ENCODE measurements around the gene KAT2B.

The KAT2B gene

DNA sequence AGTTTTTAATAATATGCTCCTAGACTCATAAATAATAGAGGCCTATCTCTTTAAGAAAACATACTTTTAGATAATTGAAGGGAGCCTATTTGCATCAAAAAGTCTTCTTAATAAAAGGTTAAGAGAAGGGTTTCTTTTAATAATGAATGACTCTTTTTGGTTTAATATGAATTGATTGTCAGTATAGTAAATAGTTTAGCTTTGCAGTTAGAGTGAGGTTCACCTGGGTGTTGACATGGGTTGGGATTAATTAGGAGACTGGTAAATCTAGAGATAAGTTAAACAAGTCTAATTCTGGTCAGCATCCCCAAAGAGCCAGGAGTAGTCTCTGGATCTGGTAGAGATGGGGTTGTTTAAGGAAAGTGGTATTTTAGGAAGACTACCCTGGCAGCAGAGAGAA is 43.0 kb downstream of the KAT2B start:
- Histone ChIP-seq H3K4me1 (ENCODE audit: control insufficient read depth in 5 of 5, insufficient read depth in 5 of 5, low read length in 5 of 5) (peaks cover 0 to 14% (median 7%) of the 10 kb centered on the region in 5 donors), H3K4me3 (ENCODE audit: low read depth in 1 of 5, low read length in 5 of 5) (no peak overlapping the region), H3K9me3 (ENCODE audit: control insufficient read depth in 5 of 5, low read length in 5 of 5) (no peaks in the 10 kb centered on the region), H3K36me3 (ENCODE audit: control insufficient read depth in 5 of 5, insufficient read depth in 5 of 5, low read length in 5 of 5) (peaks cover 0 to 13% (median 4%) of the 10 kb centered on the region in 5 donors), H3K27me3 (ENCODE audit: control insufficient read depth in 5 of 5, insufficient read depth in 4 of 5, low read length in 5 of 5) (no peaks in the 10 kb centered on the region), H3K27ac (ENCODE audit: low read depth, low read length) (no peak overlapping the region), H3K9ac (ENCODE audit: low read length in 5 of 5) (no peak overlapping the region)

DNA sequence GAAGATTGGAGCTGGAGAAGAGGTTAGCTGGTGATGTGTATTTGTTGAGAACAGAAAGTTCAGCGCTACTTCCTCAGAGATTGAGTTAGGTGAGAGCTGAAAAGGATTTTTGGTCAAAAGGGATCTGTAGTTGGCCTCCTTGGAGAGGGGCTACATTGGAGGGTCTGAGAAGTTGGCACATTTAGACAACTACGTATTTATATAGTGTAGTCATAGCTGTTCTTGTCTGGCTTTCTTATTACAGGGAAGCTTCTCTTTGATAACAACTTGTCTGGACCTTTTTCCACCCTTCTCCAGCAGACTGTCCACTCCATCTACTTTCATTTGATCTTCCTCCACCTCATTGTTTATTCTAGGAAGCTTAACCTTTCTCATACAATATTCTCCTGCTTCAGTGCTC is 43.7 kb downstream of the KAT2B start:
- H3K4me1 ChIP-seq (ENCODE audit: control insufficient read depth in 5 of 5, insufficient read depth in 5 of 5, low read length in 5 of 5) = peaks cover 0 to 14% (median 7%) of the 10 kb centered on the region in 5 donors
- H3K27ac ChIP-seq (ENCODE audit: low read depth, low read length) = no peak overlapping the region
- peaks cover 0 to 13% (median 4%) of the 10 kb centered on the region in 5 donors for H3K36me3 ChIP-seq (ENCODE audit: control insufficient read depth in 5 of 5, insufficient read depth in 5 of 5, low read length in 5 of 5)
- H3K9me3 ChIP-seq (ENCODE audit: control insufficient read depth in 5 of 5, low read length in 5 of 5) = no peaks in the 10 kb centered on the region
- no peaks in the 10 kb centered on the region for H3K27me3 ChIP-seq (ENCODE audit: control insufficient read depth in 5 of 5, insufficient read depth in 4 of 5, low read length in 5 of 5)
- H3K9ac ChIP-seq (ENCODE audit: low read length in 5 of 5) = no peak overlapping the region
- H3K4me3 ChIP-seq (ENCODE audit: low read depth in 1 of 5, low read length in 5 of 5) = no peak overlapping the region

DNA sequence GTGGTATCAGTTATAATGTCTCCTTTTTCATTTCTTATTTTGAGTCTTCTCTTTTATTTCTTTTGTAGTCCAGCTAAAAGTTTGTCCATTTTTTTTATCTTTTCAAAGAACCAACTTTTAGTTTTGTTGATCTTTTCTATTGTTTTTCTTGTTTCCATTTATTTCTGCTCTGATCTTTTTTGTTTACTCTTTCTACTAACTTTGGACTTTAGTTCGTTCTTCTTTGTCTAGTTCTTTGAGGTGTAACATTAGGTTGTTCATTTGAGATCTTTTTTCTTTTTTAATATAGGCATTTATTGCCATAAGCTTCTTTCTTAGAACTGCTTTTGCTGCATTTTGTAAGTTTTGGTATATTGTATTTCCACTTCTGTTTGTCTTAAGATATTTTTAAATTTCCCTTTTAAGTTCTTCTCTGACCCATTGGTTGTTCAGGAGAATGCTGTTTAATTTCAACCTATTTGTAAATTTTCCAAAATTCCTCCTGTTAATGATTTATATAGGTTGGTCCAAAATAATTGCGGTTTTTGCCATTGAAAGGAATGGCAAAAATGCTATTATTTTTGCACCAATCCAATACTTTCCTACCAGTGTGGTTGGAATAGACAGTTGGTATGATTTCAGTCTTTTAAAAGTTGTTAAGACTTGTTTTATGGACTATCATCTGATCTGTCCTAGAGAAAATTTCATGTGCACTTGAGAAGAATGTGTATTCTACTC is 51.2 kb downstream of the KAT2B start:
- H3K27me3 ChIP-seq (ENCODE audit: control insufficient read depth in 5 of 5, insufficient read depth in 4 of 5, low read length in 5 of 5) = no peaks in the 10 kb centered on the region
- no peak overlapping the region for H3K4me3 ChIP-seq (ENCODE audit: low read depth in 1 of 5, low read length in 5 of 5)
- peaks cover 0 to 5% (median 0%) of the 10 kb centered on the region in 5 donors for H3K4me1 ChIP-seq (ENCODE audit: control insufficient read depth in 5 of 5, insufficient read depth in 5 of 5, low read length in 5 of 5)
- H3K9ac ChIP-seq (ENCODE audit: low read length in 5 of 5) = no peak overlapping the region
- H3K27ac ChIP-seq (ENCODE audit: low read depth, low read length) = no peak overlapping the region
- H3K9me3 ChIP-seq (ENCODE audit: control insufficient read depth in 5 of 5, low read length in 5 of 5) = peaks cover 0 to 9% (median 6%) of the 10 kb centered on the region in 5 donors
- H3K36me3 ChIP-seq (ENCODE audit: control insufficient read depth in 5 of 5, insufficient read depth in 5 of 5, low read length in 5 of 5) = peaks cover 0 to 19% (median 8%) of the 10 kb centered on the region in 5 donors

DNA sequence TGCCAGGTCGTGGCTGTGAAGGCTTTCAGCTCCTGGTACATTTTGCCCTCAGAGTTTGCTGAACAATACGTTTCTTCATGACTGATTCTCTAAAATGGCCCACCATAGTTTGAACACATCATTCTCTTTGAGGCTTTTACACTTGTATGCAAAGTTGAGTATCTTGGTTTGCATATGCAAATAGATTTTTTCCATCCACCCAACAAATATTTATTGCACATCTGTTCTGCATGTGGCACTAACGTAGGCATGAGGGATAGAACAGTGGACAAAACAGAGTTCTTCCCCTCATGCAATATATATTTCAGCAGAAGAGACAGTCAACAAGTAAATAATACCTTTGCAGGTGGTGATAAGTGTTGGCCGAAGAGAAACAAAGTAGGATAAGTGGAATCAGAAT is 55.2 kb downstream of the KAT2B start:
- peaks cover 5 to 19% (median 18%) of the 10 kb centered on the region in 5 donors for H3K36me3 ChIP-seq (ENCODE audit: control insufficient read depth in 5 of 5, insufficient read depth in 5 of 5, low read length in 5 of 5)
- H3K4me3 ChIP-seq (ENCODE audit: low read depth in 1 of 5, low read length in 5 of 5) = no peak overlapping the region
- H3K4me1 ChIP-seq (ENCODE audit: control insufficient read depth in 5 of 5, insufficient read depth in 5 of 5, low read length in 5 of 5) = peaks cover 0 to 5% (median 0%) of the 10 kb centered on the region in 5 donors
- no peak overlapping the region for H3K27ac ChIP-seq (ENCODE audit: low read depth, low read length)
- no peak overlapping the region for H3K9ac ChIP-seq (ENCODE audit: low read length in 5 of 5)
- no peaks in the 10 kb centered on the region for H3K27me3 ChIP-seq (ENCODE audit: control insufficient read depth in 5 of 5, insufficient read depth in 4 of 5, low read length in 5 of 5)
- H3K9me3 ChIP-seq (ENCODE audit: control insufficient read depth in 5 of 5, low read length in 5 of 5) = no peaks in the 10 kb centered on the region

DNA sequence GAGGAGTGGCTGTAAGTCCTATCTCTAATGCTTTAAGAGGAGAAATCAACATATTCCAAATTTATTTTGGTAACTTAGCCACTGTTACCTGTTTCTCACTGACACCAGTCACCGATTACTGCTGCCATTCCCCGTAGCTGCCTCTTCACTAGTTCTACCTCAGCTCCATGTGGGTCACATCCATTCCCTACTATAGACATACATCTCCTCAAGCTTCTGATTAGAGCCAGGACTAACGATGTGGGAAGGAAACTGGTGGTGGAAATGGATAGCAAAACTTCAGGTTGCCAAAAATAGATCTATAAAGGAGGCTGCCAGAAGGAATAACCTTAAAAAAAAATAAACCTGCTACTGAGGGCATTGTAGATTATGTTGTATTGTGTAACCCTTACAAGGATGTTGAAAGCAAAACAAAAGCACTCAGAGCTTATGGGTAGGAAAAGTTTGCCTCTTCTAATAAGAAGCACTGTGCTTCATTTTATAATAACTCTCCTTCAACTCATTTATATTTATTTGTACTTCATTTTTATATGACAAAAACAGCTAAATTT is 56.0 kb downstream of the KAT2B start:
- H3K4me1 ChIP-seq (ENCODE audit: control insufficient read depth in 5 of 5, insufficient read depth in 5 of 5, low read length in 5 of 5) = peaks cover 0 to 5% (median 0%) of the 10 kb centered on the region in 5 donors
- H3K4me3 ChIP-seq (ENCODE audit: low read depth in 1 of 5, low read length in 5 of 5) = no peak overlapping the region
- H3K36me3 ChIP-seq (ENCODE audit: control insufficient read depth in 5 of 5, insufficient read depth in 5 of 5, low read length in 5 of 5) = peaks cover 5 to 23% (median 21%) of the 10 kb centered on the region in 5 donors
- no peaks in the 10 kb centered on the region for H3K27me3 ChIP-seq (ENCODE audit: control insufficient read depth in 5 of 5, insufficient read depth in 4 of 5, low read length in 5 of 5)
- no peaks in the 10 kb centered on the region for H3K9me3 ChIP-seq (ENCODE audit: control insufficient read depth in 5 of 5, low read length in 5 of 5)
- H3K9ac ChIP-seq (ENCODE audit: low read length in 5 of 5) = no peak overlapping the region
- no peak overlapping the region for H3K27ac ChIP-seq (ENCODE audit: low read depth, low read length)

DNA sequence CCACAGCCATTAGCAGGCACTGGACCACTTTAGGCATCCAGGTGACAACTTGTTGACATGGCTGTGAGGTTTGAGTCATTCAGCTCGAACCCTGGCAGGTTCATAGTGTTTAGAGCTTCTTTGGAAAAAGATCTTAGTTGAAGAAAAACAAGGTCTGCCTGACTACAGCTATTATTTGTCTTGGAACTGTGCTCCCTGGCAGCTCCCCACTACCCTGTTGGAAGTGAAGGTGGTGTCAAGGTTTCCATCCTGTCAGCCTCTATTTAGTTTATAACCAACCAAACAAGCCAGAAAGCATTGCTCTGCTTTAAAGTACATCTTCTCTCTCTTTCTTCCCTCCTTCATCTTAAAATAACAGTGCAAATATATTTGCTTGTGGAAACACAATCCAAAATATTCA is 56.8 kb downstream of the KAT2B start:
- no peak overlapping the region for H3K27ac ChIP-seq (ENCODE audit: low read depth, low read length)
- H3K9me3 ChIP-seq (ENCODE audit: control insufficient read depth in 5 of 5, low read length in 5 of 5) = no peaks in the 10 kb centered on the region
- peaks cover 0 to 5% (median 0%) of the 10 kb centered on the region in 5 donors for H3K4me1 ChIP-seq (ENCODE audit: control insufficient read depth in 5 of 5, insufficient read depth in 5 of 5, low read length in 5 of 5)
- peaks cover 5 to 26% (median 24%) of the 10 kb centered on the region in 5 donors for H3K36me3 ChIP-seq (ENCODE audit: control insufficient read depth in 5 of 5, insufficient read depth in 5 of 5, low read length in 5 of 5)
- no peaks in the 10 kb centered on the region for H3K27me3 ChIP-seq (ENCODE audit: control insufficient read depth in 5 of 5, insufficient read depth in 4 of 5, low read length in 5 of 5)
- no peak overlapping the region for H3K4me3 ChIP-seq (ENCODE audit: low read depth in 1 of 5, low read length in 5 of 5)
- no peak overlapping the region for H3K9ac ChIP-seq (ENCODE audit: low read length in 5 of 5)

DNA sequence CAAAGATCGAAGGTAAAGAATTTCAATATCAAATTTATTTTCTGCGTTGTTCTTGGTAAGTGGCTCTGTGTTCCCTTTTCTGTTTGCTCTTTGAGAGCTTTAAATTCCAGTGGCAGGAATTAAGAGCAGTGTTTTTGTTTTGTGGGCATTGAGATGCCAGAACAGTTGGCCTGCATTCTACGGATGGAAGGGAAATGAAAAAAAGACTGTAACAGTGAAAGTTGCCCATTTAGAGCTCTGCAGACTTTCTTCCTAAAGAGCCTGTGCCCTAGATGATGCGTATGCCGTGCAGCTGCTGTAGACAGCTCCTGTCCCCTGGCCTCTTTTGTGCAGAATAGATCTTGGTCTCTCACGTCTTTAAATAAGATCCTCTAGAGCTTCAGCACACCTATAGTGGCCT is 58.8 kb downstream of the KAT2B start:
- H3K9ac ChIP-seq (ENCODE audit: low read length in 5 of 5) = no peak overlapping the region
- peaks cover 0 to 5% (median 0%) of the 10 kb centered on the region in 5 donors for H3K4me1 ChIP-seq (ENCODE audit: control insufficient read depth in 5 of 5, insufficient read depth in 5 of 5, low read length in 5 of 5)
- H3K27ac ChIP-seq (ENCODE audit: low read depth, low read length) = no peak overlapping the region
- no peak overlapping the region for H3K4me3 ChIP-seq (ENCODE audit: low read depth in 1 of 5, low read length in 5 of 5)
- H3K9me3 ChIP-seq (ENCODE audit: control insufficient read depth in 5 of 5, low read length in 5 of 5) = no peaks in the 10 kb centered on the region
- H3K36me3 ChIP-seq (ENCODE audit: control insufficient read depth in 5 of 5, insufficient read depth in 5 of 5, low read length in 5 of 5) = peaks cover 5 to 30% (median 24%) of the 10 kb centered on the region in 5 donors
- H3K27me3 ChIP-seq (ENCODE audit: control insufficient read depth in 5 of 5, insufficient read depth in 4 of 5, low read length in 5 of 5) = no peaks in the 10 kb centered on the region

DNA sequence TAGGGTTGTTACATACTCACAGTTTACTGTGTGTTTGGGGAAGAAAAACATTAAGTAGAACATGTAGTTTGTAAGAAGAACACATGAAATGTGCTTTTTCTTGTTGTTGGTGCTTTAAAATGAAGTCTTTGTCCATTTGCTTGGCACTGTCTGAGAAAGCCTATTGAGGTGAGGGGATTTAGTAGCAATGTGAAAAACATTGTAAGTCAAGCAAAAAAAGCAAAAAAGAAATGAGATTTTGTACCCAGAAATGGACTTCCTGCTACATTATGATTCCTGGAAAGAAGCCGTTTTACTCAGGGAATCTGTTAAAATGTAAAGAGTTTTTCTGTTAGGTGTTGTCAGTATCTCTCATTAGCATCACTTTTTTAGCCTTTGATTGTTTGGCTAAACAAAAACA is 59.9 kb downstream of the KAT2B start:
- no peak overlapping the region for H3K4me3 ChIP-seq (ENCODE audit: low read depth in 1 of 5, low read length in 5 of 5)
- no peaks in the 10 kb centered on the region for H3K9me3 ChIP-seq (ENCODE audit: control insufficient read depth in 5 of 5, low read length in 5 of 5)
- H3K9ac ChIP-seq (ENCODE audit: low read length in 5 of 5) = no peak overlapping the region
- H3K27ac ChIP-seq (ENCODE audit: low read depth, low read length) = no peak overlapping the region
- peaks cover 5 to 29% (median 22%) of the 10 kb centered on the region in 5 donors for H3K36me3 ChIP-seq (ENCODE audit: control insufficient read depth in 5 of 5, insufficient read depth in 5 of 5, low read length in 5 of 5)
- no peaks in the 10 kb centered on the region for H3K27me3 ChIP-seq (ENCODE audit: control insufficient read depth in 5 of 5, insufficient read depth in 4 of 5, low read length in 5 of 5)
- peaks cover 0 to 5% (median 0%) of the 10 kb centered on the region in 5 donors for H3K4me1 ChIP-seq (ENCODE audit: control insufficient read depth in 5 of 5, insufficient read depth in 5 of 5, low read length in 5 of 5)

DNA sequence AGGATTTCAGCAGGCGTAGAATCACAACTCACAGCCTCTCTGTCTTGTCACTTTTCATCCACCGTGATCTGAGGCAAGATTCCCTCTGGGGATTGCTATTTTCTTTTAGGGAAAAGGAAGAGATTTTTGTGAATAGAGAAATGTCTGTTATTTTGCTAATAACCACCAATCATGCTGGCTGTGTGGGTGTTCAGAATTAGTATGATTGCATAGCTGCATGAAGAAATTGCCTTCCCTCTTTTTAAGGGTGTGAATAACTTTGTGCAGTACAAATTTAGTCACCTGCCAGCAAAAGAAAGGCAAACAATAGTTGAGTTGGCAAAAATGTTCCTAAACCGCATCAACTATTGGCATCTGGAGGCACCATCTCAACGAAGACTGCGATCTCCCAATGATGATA is 60.8 kb downstream of the KAT2B start:
- H3K9ac ChIP-seq (ENCODE audit: low read length in 5 of 5) = no peak overlapping the region

DNA sequence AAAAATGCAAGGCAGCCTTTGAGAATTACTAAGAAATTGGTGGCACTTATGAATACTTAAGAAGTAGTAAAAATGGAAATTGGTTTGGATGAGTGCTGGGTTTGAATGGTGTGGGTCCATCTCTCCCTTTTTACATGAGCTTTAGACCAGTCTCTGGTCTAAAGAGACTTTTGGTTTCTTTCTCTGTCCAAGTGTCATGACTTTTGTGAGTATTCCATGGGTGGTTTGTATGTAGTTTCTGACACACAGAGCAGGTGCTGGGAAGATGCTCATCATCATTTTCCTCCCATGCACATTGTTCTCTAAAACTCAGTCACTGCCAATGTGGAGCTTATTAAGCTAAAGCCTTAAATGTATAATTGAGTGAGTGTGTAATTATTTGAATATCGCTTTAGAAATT is 63.5 kb downstream of the KAT2B start:
- H3K36me3 ChIP-seq (ENCODE audit: control insufficient read depth in 5 of 5, insufficient read depth in 5 of 5, low read length in 5 of 5) = peaks cover 3 to 23% (median 5%) of the 10 kb centered on the region in 5 donors
- H3K27me3 ChIP-seq (ENCODE audit: control insufficient read depth in 5 of 5, insufficient read depth in 4 of 5, low read length in 5 of 5) = no peaks in the 10 kb centered on the region
- no peak overlapping the region for H3K27ac ChIP-seq (ENCODE audit: low read depth, low read length)
- no peaks in the 10 kb centered on the region for H3K4me1 ChIP-seq (ENCODE audit: control insufficient read depth in 5 of 5, insufficient read depth in 5 of 5, low read length in 5 of 5)
- no peak overlapping the region for H3K4me3 ChIP-seq (ENCODE audit: low read depth in 1 of 5, low read length in 5 of 5)
- no peak overlapping the region for H3K9ac ChIP-seq (ENCODE audit: low read length in 5 of 5)
- no peaks in the 10 kb centered on the region for H3K9me3 ChIP-seq (ENCODE audit: control insufficient read depth in 5 of 5, low read length in 5 of 5)

More for the DNA sequence above, 60.8 kb downstream of the KAT2B start:
- H3K27me3 ChIP-seq (ENCODE audit: control insufficient read depth in 5 of 5, insufficient read depth in 4 of 5, low read length in 5 of 5) = no peaks in the 10 kb centered on the region
- H3K9me3 ChIP-seq (ENCODE audit: control insufficient read depth in 5 of 5, low read length in 5 of 5) = no peaks in the 10 kb centered on the region
- peaks cover 3 to 28% (median 14%) of the 10 kb centered on the region in 5 donors for H3K36me3 ChIP-seq (ENCODE audit: control insufficient read depth in 5 of 5, insufficient read depth in 5 of 5, low read length in 5 of 5)
- no peak overlapping the region for H3K4me3 ChIP-seq (ENCODE audit: low read depth in 1 of 5, low read length in 5 of 5)
- H3K4me1 ChIP-seq (ENCODE audit: control insufficient read depth in 5 of 5, insufficient read depth in 5 of 5, low read length in 5 of 5) = peaks cover 0 to 3% (median 0%) of the 10 kb centered on the region in 5 donors
- H3K27ac ChIP-seq (ENCODE audit: low read depth, low read length) = no peak overlapping the region

All from subcutaneous abdominal adipose tissue (tissue), 5 donors.